D721Med (cell line): ENCODE data around the gene TOX2.

Experiments
- DNase-seq: peaks from one replicate; pipeline ENCODE4 v3.0.0; 2011; ENCODE audit warnings: low spot score; ENCODE audit not compliant: insufficient read length
- FAIRE-seq: peaks from 2 replicates; lab custom pipeline; 2011; peaks lifted over from hg19 to GRCh38; lab: Jason Lieb, UNC
- CTCF ChIP-seq: IDR thresholded peaks from 2 replicates; pipeline ENCODE4 v1.5.1; 2012; ENCODE audit warnings: mild to moderate bottlenecking, control low read depth; ENCODE audit not compliant: insufficient read depth; ENCODE audit errors: missing control alignments

The TOX2 gene

DNA sequence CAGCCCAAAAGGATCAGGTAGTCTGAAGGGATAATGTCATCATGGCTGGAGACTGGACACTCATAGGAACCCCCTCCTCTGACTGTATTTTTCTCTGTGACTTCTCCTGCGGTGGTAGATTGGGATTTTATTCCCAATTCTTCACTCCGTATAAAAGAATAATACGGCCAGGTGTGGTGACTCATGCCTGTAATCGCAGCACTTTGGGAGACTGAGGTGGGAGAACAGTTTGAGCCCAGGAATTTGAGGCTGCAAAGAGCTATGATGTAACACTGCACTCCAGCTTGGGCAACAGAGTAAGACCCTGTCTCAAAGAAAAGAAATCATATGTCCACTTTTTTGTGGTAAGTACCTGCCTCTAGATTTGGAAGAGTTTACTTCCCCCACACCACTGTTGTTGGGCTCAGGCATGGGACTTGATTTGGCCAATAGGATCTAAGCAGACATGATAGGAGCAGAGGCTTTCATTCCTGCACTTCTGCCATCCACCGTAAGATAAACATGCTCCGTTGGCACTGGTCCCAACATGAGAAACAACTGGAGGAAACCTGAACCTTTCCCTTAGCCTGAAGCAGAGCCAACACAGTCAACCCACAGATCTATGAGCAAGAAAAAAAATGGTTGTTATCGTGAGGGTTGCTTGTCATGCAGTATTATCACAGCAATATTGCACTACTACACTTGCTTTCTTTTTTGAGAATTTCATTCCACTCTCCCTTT is 190.3 kb downstream of the TOX2 start:
- no peak for TF ChIP-seq CTCF
- no peak for DNase-seq
- no peak for FAIRE-seq

- DNase-seq (no peak), FAIRE-seq (no peak)
- no peak for TF ChIP-seq CTCF
Observed at GRCh38 chr20:44106615-44107014, 192.0 kb downstream of the TOX2 start.

GRCh38 chr20:44109951-44110361 is 195.3 kb downstream of the TOX2 start:
- DNase-seq (no peak), FAIRE-seq (no peak)
- no peak for TF ChIP-seq CTCF

GRCh38 chr20:44110816-44111568 is 196.3 kb downstream of the TOX2 start:
- TF ChIP-seq CTCF: no peak
- DNase-seq (no peak), FAIRE-seq (no peak)

GRCh38 chr20:44111712-44112335 is 197.2 kb downstream of the TOX2 start:
- no peak for FAIRE-seq
- no peak for TF ChIP-seq CTCF
- no peak for DNase-seq

DNA sequence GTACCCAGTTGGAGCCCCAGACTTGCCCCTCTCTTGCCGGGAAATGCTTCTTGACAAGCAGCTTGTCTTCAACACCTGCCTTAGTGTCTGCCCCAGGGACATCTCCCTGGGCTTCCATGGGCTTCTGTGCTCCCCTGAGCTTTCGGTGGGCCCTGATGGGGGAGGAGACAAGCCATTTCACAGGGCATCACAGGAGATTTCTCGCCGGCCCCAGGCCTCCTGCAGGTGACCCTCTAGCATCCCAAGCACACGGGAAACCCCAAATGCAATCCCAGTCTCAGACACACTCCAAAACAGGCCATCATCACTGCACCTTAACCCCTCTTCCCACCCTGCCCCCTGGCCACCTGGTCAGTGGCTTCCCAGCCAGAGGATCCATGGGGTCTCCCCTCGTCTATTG is 197.8 kb downstream of the TOX2 start:
- TF ChIP-seq CTCF: no peak
- DNase-seq (no peak), FAIRE-seq (no peak)
